NCI-H1105 treated with DMSO at 0.1 percent for 48 hours (cell line): ENCODE measurements around the gene OSTC.
A peak's percentile ranks its signal among the peaks of the same experiment; 100 is the strongest.

ENCODE experiments used
- DNase-seq: peaks from one replicate; lab custom pipeline; 2025; lab: John Stamatoyannopoulos, UW

The OSTC gene

DNA sequence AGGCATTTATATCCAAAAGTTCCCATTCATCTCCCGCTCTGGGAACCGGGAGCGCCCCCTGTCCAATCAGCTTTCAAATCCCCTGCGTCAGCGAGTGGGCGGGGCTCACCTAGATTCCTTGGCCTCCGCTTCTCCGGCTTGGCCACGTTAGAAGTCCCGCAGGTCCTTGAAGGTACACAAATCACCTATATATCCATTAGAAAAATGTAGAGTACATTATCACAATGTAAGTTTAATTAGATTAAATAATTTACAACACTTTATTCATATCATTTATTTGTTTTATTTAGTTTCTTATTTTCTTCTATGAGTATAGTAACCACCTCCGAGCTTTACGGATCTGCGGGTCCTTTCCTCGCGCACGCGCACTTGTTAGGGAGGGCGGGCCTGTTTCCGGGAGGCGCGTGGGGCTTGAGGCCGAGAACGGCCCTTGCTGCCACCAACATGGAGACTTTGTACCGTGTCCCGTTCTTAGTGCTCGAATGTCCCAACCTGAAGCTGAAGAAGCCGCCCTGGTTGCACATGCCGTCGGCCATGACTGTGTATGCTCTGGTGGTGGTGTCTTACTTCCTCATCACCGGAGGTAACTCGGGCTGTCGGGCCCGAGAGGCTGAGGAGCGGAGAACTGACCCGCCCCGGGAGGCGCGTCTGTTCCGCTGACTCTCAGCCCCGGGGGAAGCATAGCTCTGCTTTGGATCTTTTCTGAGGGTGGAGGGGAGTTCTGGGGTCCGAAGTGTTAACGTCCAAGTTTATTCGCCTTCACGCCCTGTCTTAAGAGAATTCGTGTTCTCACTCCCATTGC, at the start of gene OSTC:
TSS of gene OSTC (plus strand) at position 388 of the 802 bp plus-strand sequence. CDS start at position 445, 57 bp downstream.
- DNase-seq, result peak; percentile 90

GRCh38 chr4:108601106-108601505, 49.3 kb upstream of the OSTC start:
- DNase-seq, result no peak

DNA sequence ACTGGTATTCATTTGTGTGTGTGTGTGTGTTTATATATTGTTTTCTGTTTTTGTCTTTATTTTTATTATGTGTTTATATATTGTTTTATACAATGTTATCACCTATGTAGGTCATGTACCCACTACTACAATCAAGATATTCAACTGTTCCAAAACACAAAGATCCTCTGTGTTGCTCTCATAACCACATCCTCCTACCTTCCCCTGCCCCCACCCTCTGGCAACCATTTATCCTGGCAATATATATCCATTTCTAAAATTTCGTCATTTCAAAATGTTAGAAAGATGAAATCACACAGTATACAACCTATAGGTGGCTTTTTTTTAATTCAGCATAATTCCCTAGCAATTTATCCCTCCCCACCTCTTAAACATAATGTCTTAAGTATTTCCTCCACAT, 48.9 kb upstream of the OSTC start:
- DNase-seq, result no peak

- no peak for DNase-seq
Observed at GRCh38 chr4:108602163-108602562, 48.2 kb upstream of the OSTC start.

- no peak for DNase-seq
Observed at GRCh38 chr4:108607079-108607815, 43.2 kb upstream of the OSTC start.

DNA sequence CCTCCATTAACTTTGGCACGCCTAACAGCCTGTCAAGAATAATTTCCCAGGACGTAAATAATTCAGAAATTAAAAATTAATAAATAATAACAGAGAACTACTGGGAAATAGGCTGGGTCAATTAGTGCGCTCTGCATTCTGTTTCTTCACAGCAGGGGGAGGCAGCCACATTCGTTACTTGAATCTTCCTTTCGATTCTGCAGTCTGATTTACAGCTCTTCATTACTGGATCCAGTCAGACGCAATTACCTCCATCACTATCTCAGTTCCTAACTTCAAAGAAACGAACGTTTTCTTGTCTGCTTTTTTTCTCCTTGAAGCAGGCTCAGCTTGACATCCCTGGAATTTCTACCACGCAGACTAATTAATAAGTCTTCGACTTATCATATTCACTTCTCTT, 39.0 kb upstream of the OSTC start:
- no peak for DNase-seq

GRCh38 chr4:108612365-108612764, 38.0 kb upstream of the OSTC start:
- no peak for DNase-seq

GRCh38 chr4:108619372-108620100, 30.9 kb upstream of the OSTC start:
- no peak for DNase-seq

DNA sequence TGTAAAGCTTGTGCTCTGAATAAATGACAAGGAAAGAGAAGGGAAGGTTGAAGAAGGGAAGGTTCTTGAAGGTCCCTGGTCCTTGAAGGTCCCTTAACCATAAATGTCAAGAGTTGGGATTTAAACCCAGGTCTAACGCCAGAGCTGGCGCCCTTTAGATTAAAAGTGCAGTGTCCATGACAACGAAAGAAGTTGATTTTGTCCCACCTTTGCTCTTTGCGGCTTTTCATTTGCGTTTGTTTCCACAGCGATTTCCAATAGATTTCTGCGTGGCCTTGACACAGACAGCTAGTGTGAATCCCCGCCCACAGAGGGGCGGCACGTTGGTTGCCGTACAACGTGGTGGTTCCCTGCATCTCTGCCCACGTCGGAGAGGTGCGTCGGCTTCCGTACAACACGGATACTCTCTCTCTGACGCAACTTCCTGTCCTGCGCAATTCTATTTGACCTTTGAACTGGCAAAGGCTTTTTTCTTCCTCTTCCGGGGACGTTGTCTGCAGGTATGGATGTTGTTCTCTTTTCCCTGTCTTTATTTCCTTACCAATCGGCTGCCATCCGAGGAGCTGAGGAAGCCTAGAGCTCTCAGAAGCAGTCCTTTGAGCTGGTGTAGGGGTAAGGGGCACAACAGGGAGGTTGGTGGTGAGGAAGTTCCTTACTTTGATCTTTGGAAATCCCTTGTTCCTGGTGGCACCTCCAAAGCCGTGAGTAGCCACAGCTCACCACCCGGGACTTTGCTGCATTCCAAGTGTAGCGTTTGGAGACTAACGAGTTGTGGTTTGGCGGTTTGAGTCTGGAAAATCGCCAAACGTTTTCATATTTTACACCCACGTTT, 30.1 kb upstream of the OSTC start, which contains the start of gene RPL34:
TSS of gene RPL34 (plus strand) at position 476 of the 832 bp plus-strand sequence. CDS start 1,384 bp downstream, outside the sequence.
- DNase-seq, result peak; percentile 89

GRCh38 chr4:108620933-108621905, 29.2 kb upstream of the OSTC start:
- no peak for DNase-seq

DNA sequence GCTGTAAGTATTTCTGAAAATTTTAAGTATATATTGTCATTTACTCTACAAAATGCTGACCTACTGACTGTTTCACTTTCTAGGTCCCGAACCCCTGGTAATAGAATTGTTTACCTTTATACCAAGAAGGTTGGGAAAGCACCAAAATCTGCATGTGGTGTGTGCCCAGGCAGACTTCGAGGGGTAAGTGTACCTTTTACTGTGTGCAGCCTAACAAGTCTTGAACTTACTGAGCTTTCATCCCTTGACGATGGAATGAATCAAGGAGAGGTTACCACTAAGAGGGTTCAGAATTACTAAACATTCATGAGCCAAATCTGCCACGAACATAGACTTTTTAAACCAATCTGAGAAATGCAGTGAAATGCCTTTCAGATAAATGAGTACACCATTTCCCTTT, 28.4 kb upstream of the OSTC start:
- no peak for DNase-seq

DNA sequence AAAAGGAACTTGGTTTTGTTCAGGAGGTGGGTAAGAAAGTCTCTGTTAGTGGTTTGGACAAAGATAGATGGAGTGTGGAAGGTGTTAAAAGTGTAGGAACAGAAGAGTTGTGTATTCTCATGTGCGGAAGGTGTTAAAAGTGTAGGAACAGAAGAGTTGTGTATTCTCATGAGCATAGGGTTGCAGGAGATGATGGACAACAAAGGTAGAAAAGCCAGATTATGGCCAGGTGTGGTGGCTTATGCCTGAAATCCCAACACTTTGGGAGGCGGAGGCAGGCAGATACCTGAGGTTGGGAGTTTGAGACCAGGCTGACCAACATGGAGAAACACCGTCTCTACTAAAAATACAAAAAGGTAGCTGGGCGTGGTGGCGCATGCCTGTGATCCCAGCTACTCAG, 27.6 kb upstream of the OSTC start:
- no peak for DNase-seq

- no peak for DNase-seq
Observed at GRCh38 chr4:108624263-108625056, 25.9 kb upstream of the OSTC start.

DNA sequence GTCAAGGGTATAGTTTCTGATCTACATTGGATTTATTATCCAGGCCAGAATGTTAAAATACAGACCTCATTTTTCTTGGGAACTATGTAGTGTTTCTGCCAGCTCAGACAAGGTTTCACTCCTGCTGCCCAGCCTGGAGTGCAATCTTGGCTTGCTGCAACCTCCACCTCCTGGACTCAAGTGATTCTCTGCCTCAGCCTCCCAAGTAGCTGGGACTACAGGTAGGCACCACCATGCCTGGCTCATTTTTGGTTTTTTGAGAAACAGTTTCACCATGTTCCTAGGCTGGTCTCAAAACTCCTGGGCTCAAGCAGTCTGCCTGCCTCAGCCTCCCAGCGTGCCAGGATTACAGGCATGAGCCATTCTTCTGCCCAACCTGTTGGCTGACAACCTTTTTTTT, 24.3 kb upstream of the OSTC start:
- DNase-seq, result no peak

DNA sequence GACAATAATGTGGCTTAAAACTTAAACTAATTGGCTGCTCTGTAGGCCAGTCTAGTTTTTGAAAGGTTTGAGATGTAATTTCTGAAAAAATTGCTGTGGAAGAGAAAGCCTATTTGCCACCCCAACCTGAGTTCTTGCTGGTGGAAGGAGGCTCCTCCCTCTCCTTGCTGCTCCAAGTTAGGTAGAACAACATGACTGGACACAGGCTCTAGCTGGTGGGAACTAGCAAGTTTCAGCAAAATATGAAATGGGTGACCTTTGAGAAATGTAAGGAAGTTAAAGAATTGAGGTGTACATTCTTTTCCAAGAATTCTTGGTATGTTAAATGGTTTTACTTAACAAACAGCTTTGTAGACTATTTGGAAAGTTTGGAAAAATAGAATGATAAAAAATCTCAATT, 22.0 kb upstream of the OSTC start:
- no peak for DNase-seq

DNA sequence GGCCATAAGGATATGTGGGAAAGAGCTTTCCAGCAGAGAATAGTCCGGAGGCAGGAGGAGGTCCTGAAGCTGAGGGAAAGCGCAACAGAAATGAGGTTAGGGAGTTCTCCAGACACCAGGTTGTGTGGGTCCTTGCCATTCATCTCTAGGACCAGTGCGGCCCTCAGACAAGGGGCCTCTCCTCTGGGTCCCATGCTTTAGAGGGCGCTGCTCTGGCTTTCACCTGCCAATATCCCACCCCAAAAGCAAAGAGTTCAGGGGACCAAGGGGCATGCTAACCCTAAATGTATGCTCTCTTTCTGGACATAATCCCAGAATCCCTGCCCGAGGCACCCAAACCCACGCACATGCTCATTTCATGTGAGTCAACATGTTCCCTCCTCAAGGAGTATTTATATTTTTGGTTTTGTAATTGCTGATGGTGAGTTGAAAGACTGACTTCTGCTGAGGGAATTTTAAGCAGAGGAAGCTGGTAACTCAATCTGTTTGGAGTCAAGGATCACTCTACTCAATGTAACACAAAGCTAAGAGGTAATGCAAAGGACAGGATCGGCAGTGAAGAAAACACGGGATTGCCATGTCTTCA, 15.2 kb upstream of the OSTC start:
- no peak for DNase-seq

DNA sequence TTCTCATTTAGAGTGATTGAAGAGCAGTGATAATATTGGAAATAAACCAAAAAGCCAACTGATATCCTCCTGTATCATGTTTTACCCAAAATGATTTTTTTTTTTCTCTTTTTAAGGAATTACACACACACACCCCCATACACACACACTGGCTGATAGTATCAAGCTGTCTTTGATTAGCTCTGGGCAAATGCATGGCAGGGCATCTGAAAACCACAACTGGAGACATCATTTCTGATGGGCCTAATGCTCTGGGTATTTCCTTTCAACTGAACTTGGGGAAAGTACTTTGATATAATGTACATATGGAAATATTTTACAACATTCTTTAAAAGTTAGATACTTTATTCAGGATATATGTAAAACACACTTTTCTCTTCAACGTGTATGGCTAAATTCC, 14.2 kb upstream of the OSTC start:
- no peak for DNase-seq

GRCh38 chr4:108637856-108638255, 12.5 kb upstream of the OSTC start:
- no peak for DNase-seq

DNA sequence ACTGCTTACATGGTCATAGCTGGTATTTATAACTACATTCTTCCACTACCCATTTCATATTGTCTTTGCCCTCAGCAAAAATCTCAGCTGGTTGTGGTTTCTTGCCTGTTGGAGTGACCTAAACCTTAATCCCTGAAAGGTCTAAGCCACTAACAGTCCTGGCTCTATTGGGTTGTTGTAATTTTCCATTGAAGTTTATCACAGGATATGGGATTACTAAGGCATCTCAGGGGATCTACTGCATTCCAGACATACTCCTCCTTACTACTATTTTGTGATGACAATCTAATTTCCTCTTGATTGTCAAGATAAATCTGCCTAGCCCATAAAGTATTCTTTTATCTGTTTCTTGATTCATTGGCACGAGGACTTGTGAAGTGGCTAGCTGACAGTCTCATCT, 6.2 kb upstream of the OSTC start:
- no peak for DNase-seq
